ENCODE data around the gene PRPF8. TPM values are rescaled to one million over a fixed set of nuclear protein-coding genes. Genes with fewer than 3 reads are reported as not detected.

Gene PRPF8
- total and polyA plus RNA-seq, 2 of the 8 experiments (the other 6 are each of a cell fraction or from before 2014, with no cell fraction given) = 329 to 337 TPM

- TF ChIP-seq RAD21 (IDR thresholded peaks at IDR 0.05 in 1 of 2, conservative IDR thresholded peaks at IDR 0.05 in 1 of 2; ENCODE audit: low read depth in 2 of 2, low read length in 2 of 2) = no peak
- TF ChIP-seq HDAC2 (IDR thresholded peaks at IDR 0.05; ENCODE audit: borderline replicate concordance in 1 of 2, low read depth in 2 of 2, low read length in 2 of 2) = no peak
- TF ChIP-seq CBX8 (IDR thresholded peaks at IDR 0.05; ENCODE audit: borderline replicate concordance, low read depth, low read length) = no peak
- no peak for TF ChIP-seq SUZ12 (IDR thresholded peaks at IDR 0.05; ENCODE audit: low read length)
- no peak for TF ChIP-seq JUND (IDR thresholded peaks at IDR 0.05; ENCODE audit: low read length)
- no peak for TF ChIP-seq EP300 (IDR thresholded peaks at IDR 0.05; ENCODE audit: borderline replicate concordance in 1 of 2, low read depth in 2 of 2, low read length in 2 of 2)
- TF ChIP-seq MAX (IDR thresholded peaks at IDR 0.05) = no peak
Observed at GRCh38 chr17:1644493-1645206, 40.0 kb downstream of the PRPF8 start (continued).
